ENCODE measurements around the gene HNF1B.

- TF ChIP-seq SPI1 (IDR thresholded peaks at IDR 0.05; ENCODE audit: low read depth, low read length) (no peak), POLR2A (IDR thresholded peaks at IDR 0.05; ENCODE audit: low read depth, low read length) (no peak)
Measured at GRCh38 chr17:37754363-37754762, 9.5 kb upstream of the HNF1B start.
